ENCODE results near the gene TBC1D10B. TPM values are rescaled to one million over a fixed set of nuclear protein-coding genes. Genes with fewer than 3 reads are reported as not detected.

TBC1D10B gene
- total RNA-seq, 1 donor from 2014 or later, result 73.6 TPM

Other genes with a start within 250 kb of the TBC1D10B start
- gene MAPK3, start 247.3 kb downstream of the TBC1D10B start, total RNA-seq, result 53.7 and 58.3 TPM in 2 replicates
- gene CORO1A, start 186.9 kb downstream of the TBC1D10B start, total RNA-seq, result 816 and 819 TPM in 2 replicates
- 312 and 329 TPM in 2 replicates for gene BOLA2B, start 176.8 kb downstream of the TBC1D10B start, total RNA-seq
- 63.2 and 66.4 TPM in 2 replicates for gene SLX1A, start 176.6 kb downstream of the TBC1D10B start, total RNA-seq
- 18.9 and 20.4 TPM in 2 replicates for gene SULT1A3, start 171.2 kb downstream of the TBC1D10B start, total RNA-seq
- gene NPIPB13, start 122.0 kb downstream of the TBC1D10B start, total RNA-seq, result 11.0 and 20.0 TPM in 2 replicates
- gene CD2BP2, start 15.2 kb downstream of the TBC1D10B start, total RNA-seq, result 100 and 104 TPM in 2 replicates
- 2.0 and 2.7 TPM in 2 replicates for gene MYL11, start 4.3 kb upstream of the TBC1D10B start, total RNA-seq
- gene SEPTIN1, start 12.1 kb upstream of the TBC1D10B start, total RNA-seq, result 195 and 200 TPM in 2 replicates
- 20.2 and 21.4 TPM in 2 replicates for gene ZNF48, start 24.9 kb upstream of the TBC1D10B start, total RNA-seq
- gene ZNF771, start 37.1 kb upstream of the TBC1D10B start, total RNA-seq, result 8.1 and 8.9 TPM in 2 replicates
- gene DCTPP1, start 59.5 kb upstream of the TBC1D10B start, total RNA-seq, result 173 and 178 TPM in 2 replicates
- gene SEPHS2, start 75.4 kb upstream of the TBC1D10B start, total RNA-seq, result 83.4 and 87.2 TPM in 2 replicates
- gene ITGAL, start 102.2 kb upstream of the TBC1D10B start, total RNA-seq, result 259 and 287 TPM in 2 replicates
- 13.7 and 14.6 TPM in 2 replicates for gene ZNF768, start 156.1 kb upstream of the TBC1D10B start, total RNA-seq
- gene ZNF747, start 164.4 kb upstream of the TBC1D10B start, total RNA-seq, result 13.8 and 15.8 TPM in 2 replicates
- 17.9 and 21.2 TPM in 2 replicates for gene ZNF764, start 187.9 kb upstream of the TBC1D10B start, total RNA-seq
- gene ZNF688, start 201.2 kb upstream of the TBC1D10B start, total RNA-seq, result 7.4 and 9.4 TPM in 2 replicates
- gene ZNF785, start 215.2 kb upstream of the TBC1D10B start, total RNA-seq, result 19.2 and 21.5 TPM in 2 replicates
- gene ZNF689, start 239.9 kb upstream of the TBC1D10B start, total RNA-seq, result 14.7 TPM in 2 replicates